ENCODE measurements around the gene ARFIP2.

DNA sequence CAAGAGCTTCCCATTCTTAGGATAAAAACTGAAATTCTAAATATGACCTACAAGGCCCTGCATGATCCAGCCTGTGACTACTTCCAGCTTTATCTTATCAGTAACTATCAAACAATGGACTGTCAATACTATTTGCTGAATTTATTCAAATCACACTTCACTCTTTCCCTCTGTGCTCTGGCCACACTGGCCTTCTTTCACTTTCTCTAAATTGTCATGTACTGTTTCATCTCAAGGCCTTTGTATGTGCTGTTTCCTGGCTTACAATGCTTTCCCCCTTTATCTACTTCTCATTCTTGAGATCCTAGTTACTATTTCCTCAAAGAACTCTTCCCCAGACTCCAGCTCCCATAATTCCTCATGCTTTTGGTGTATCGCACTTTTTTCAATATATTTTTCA is 5.8 kb upstream of the ARFIP2 start:
- TF ChIP-seq, protein P1, sequence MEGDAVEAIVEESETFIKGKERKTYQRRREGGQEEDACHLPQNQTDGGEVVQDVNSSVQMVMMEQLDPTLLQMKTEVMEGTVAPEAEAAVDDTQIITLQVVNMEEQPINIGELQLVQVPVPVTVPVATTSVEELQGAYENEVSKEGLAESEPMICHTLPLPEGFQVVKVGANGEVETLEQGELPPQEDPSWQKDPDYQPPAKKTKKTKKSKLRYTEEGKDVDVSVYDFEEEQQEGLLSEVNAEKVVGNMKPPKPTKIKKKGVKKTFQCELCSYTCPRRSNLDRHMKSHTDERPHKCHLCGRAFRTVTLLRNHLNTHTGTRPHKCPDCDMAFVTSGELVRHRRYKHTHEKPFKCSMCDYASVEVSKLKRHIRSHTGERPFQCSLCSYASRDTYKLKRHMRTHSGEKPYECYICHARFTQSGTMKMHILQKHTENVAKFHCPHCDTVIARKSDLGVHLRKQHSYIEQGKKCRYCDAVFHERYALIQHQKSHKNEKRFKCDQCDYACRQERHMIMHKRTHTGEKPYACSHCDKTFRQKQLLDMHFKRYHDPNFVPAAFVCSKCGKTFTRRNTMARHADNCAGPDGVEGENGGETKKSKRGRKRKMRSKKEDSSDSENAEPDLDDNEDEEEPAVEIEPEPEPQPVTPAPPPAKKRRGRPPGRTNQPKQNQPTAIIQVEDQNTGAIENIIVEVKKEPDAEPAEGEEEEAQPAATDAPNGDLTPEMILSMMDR (IDR thresholded peaks at IDR 0.05), result no peak
- no peak for TF ChIP-seq ZFX (IDR thresholded peaks at IDR 0.05; ENCODE audit: borderline replicate concordance)

All from 22Rv1 (cell line).